NCI-H1092 (cell line): ENCODE measurements around the gene ANK3.
"Not testable (repeated sequence)": the region's sequence is repeated elsewhere in the genome, so short reads cannot be mapped to it uniquely, and the experiment has no call there.

Source experiments
- DNase-seq: peaks from one replicate; lab custom pipeline; 2025; lab: John Stamatoyannopoulos, UW

Gene ANK3

GRCh38 chr10:60093317-60093716, 296.4 kb downstream of the ANK3 start:
- no peak for DNase-seq

- DNase-seq: no peak
Observed at GRCh38 chr10:60086862-60087261, 302.8 kb downstream of the ANK3 start.

GRCh38 chr10:60086421-60086820, 303.3 kb downstream of the ANK3 start:
- no peak for DNase-seq

GRCh38 chr10:60082744-60083344, 306.8 kb downstream of the ANK3 start:
- DNase-seq: no peak

- DNase-seq: no peak
Observed at GRCh38 chr10:60082341-60082740, 307.3 kb downstream of the ANK3 start.

GRCh38 chr10:60073781-60074656, 315.7 kb downstream of the ANK3 start:
- DNase-seq: no peak

GRCh38 chr10:60073397-60073780, 316.3 kb downstream of the ANK3 start:
- no peak for DNase-seq

GRCh38 chr10:60069311-60069710, 320.4 kb downstream of the ANK3 start:
- DNase-seq: no peak

GRCh38 chr10:60050366-60050765, 339.3 kb downstream of the ANK3 start:
- DNase-seq: no peak

GRCh38 chr10:60048091-60048501, 341.6 kb downstream of the ANK3 start:
- no peak for DNase-seq

- DNase-seq: no peak
Observed at GRCh38 chr10:60045571-60045970, 344.1 kb downstream of the ANK3 start.

- DNase-seq: no peak
Observed at GRCh38 chr10:60044971-60045370, 344.7 kb downstream of the ANK3 start.

- DNase-seq: no peak
Observed at GRCh38 chr10:60044242-60044641, 345.4 kb downstream of the ANK3 start.

GRCh38 chr10:60043561-60044241, 346.0 kb downstream of the ANK3 start:
- no peak for DNase-seq

GRCh38 chr10:60042914-60043313, 346.8 kb downstream of the ANK3 start:
- no peak for DNase-seq

GRCh38 chr10:60042262-60042661, 347.4 kb downstream of the ANK3 start:
- no peak for DNase-seq

- DNase-seq: no peak
Observed at GRCh38 chr10:60041489-60042133, 348.1 kb downstream of the ANK3 start.

- no peak for DNase-seq
Observed at GRCh38 chr10:60040014-60040662, 349.5 kb downstream of the ANK3 start.

GRCh38 chr10:60035984-60036383, 353.7 kb downstream of the ANK3 start:
- DNase-seq: no peak

- DNase-seq: not testable (repeated sequence)
Observed at GRCh38 chr10:60035375-60035774, 354.3 kb downstream of the ANK3 start.

- peak; percentile 13 for DNase-seq
Observed at GRCh38 chr10:60032723-60033122, 357.0 kb downstream of the ANK3 start.

- DNase-seq: no peak
Observed at GRCh38 chr10:60031664-60032063, 358.0 kb downstream of the ANK3 start.
